Activated CD8-positive, alpha-beta T cell treated with anti-CD3 and anti-CD28 coated beads for 36 hours (primary cell): ENCODE data around the gene LDB2. TPM values are rescaled to one million over a fixed set of nuclear protein-coding genes. Genes with fewer than 3 reads are reported as not detected.
A peak's percentile ranks its signal among the peaks of the same experiment; 100 is the strongest.
"Not testable (repeated sequence)": the region's sequence is repeated elsewhere in the genome, so short reads cannot be mapped to it uniquely, and the experiment has no call there.

Experiments used
- ATAC-seq: fragments of 200-7000 bp; cut with Tn5 transposase; one replicate; pipeline ENCODE4 v1.10.0; 2021; ENCODE audit warnings: mild to moderate bottlenecking, moderate library complexity
- CTCF ChIA-PET: fragments of 350-600 bp; sonication (Branson Sonifier 250); formaldehyde crosslinking; loops from one replicate; lab custom pipeline; 2021; ENCODE audit warnings: antibody characterized with exemption; lab: Charles Lee
- POLR2A ChIA-PET: fragments of 350-600 bp; sonication (Branson Sonifier 250); formaldehyde crosslinking; loops from one replicate; lab custom pipeline; 2021; ENCODE audit warnings: antibody characterized with exemption; lab: Charles Lee
- DNase-seq: peaks from one replicate; pipeline ENCODE4 v3.0.0-alpha.2; 2020
- H3K27ac Mint-ChIP-seq: one replicate; pipeline ENCODE4 v1.8.0; 2021; ENCODE audit warnings: mild to moderate bottlenecking, mixed read lengths
- H3K27me3 Mint-ChIP-seq: one replicate; pipeline ENCODE4 v1.8.0; 2021; ENCODE audit warnings: mixed read lengths
- H3K36me3 Mint-ChIP-seq: one replicate; pipeline ENCODE4 v1.8.0; 2021; ENCODE audit warnings: low read depth, mixed read lengths
- H3K4me1 Mint-ChIP-seq: one replicate; pipeline ENCODE4 v1.8.0; 2021; ENCODE audit warnings: low read depth, mixed read lengths
- H3K4me3 Mint-ChIP-seq: one replicate; pipeline ENCODE4 v1.8.0; 2021; ENCODE audit warnings: mild to moderate bottlenecking, moderate library complexity, mixed read lengths
- H3K9me3 Mint-ChIP-seq: one replicate; pipeline ENCODE4 v1.8.0; 2021; ENCODE audit warnings: mixed read lengths
- CTCF ChIP-seq: fragments of 200-600 bp; IDR thresholded peaks from one replicate; pipeline ENCODE4 v1.8.0; 2022; ENCODE audit warnings: antibody characterized with exemption, mild to moderate bottlenecking
- intact Hi-C: fragments of 100-400 bp; cut with micrococcal nuclease; formaldehyde crosslinking; loops from one replicate; pipeline ENCODE4 v1.10.0; 2022
- total RNA-seq, 2 experiments: library from RNA; stranded (reverse); gene quantifications; one replicate each; pipeline ENCODE4 v1.2.3, GENCODE V29; 2021

LDB2 gene
- total RNA-seq, 2 experiments from 2014 or later, result not detected

- Mint-ChIP-seq H3K27ac (no peak overlapping the region), H3K27me3 (peaks cover 7% of the 10 kb centered on the region), H3K9me3 (no peaks in the 10 kb centered on the region), H3K4me3 (no peak overlapping the region), H3K4me1 (no peaks in the 10 kb centered on the region), H3K36me3 (no peaks in the 10 kb centered on the region)
- intact Hi-C loops, result no loop called here
- ChIA-PET POLR2A (no interaction called here), CTCF (interaction anchor here (3.4 kb wide), 1 partner anchor 15 kb away, joined by 14 read pairs; no protein-coding TSS in a partner anchor)
- no peak for TF ChIP-seq CTCF
- no peak for DNase-seq
- ATAC-seq, result no peak
Observed at GRCh38 chr4:16931339-16932305, 33.2 kb upstream of the LDB2 start.

- peaks cover 2% of the 10 kb centered on the region for H3K9me3 Mint-ChIP-seq
- no peak overlapping the region for H3K4me3 Mint-ChIP-seq
- ATAC-seq (no peak), DNase-seq (no peak)
- ChIA-PET CTCF (interaction anchor here (2.1 kb wide), 1 partner anchor 10 kb away, joined by 13 read pairs; no protein-coding TSS in a partner anchor), POLR2A (no interaction called here)
- no peak for TF ChIP-seq CTCF
- peaks cover 5% of the 10 kb centered on the region for H3K27me3 Mint-ChIP-seq
- H3K4me1 Mint-ChIP-seq, result no peaks in the 10 kb centered on the region
- no peak overlapping the region for H3K27ac Mint-ChIP-seq
- no peaks in the 10 kb centered on the region for H3K36me3 Mint-ChIP-seq
- intact Hi-C loops, result no loop called here
Observed at GRCh38 chr4:16926214-16926613, 27.8 kb upstream of the LDB2 start.

GRCh38 chr4:16918716-16919115, 20.3 kb upstream of the LDB2 start:
- POLR2A ChIA-PET, intact Hi-C loops, CTCF ChIA-PET, H3K27me3 Mint-ChIP-seq, H3K4me1 Mint-ChIP-seq, H3K4me3 Mint-ChIP-seq, H3K36me3 Mint-ChIP-seq, H3K9me3 Mint-ChIP-seq, H3K27ac Mint-ChIP-seq, DNase-seq, ATAC-seq: not testable (repeated sequence)

- Mint-ChIP-seq H3K27me3 (no peaks in the 10 kb centered on the region), H3K36me3 (no peaks in the 10 kb centered on the region), H3K9me3 (no peaks in the 10 kb centered on the region), H3K4me1 (peaks cover 3% of the 10 kb centered on the region), H3K27ac (no peak overlapping the region), H3K4me3 (no peak overlapping the region)
- ChIA-PET CTCF (interaction anchor here (0.6 to 2.3 kb wide), 45 partner anchors 9 to 626 kb away, joined by 3 to 20 read pairs (median 4); no protein-coding TSS in a partner anchor), POLR2A (interaction anchor here (0.5 to 0.7 kb wide), 2 partner anchors 65 to 100 kb away, joined by 3 read pairs; no protein-coding TSS in a partner anchor)
- peak; percentile 98 for ATAC-seq
- TF ChIP-seq CTCF, result peak; percentile 97
- peak; percentile 90 for DNase-seq
- intact Hi-C loops, result loop anchor here (2.0 kb wide), 1 partner anchor 122 kb away; no protein-coding TSS in a partner anchor
Observed at GRCh38 chr4:16916719-16917337, 18.4 kb upstream of the LDB2 start.

GRCh38 chr4:16916031-16916430, 17.6 kb upstream of the LDB2 start:
- ChIA-PET CTCF (interaction anchor here (0.6 to 2.3 kb wide), 39 partner anchors 10 to 625 kb away, joined by 3 to 20 read pairs (median 5); no protein-coding TSS in a partner anchor), POLR2A (no interaction called here)
- DNase-seq (no peak), ATAC-seq (no peak)
- Mint-ChIP-seq H3K4me1 (peaks cover 3% of the 10 kb centered on the region), H3K27me3 (no peaks in the 10 kb centered on the region), H3K9me3 (no peaks in the 10 kb centered on the region), H3K4me3 (no peak overlapping the region), H3K36me3 (no peaks in the 10 kb centered on the region), H3K27ac (no peak overlapping the region)
- no peak for TF ChIP-seq CTCF
- intact Hi-C loops, result loop anchor here (2.0 kb wide), 1 partner anchor 121 kb away; no protein-coding TSS in a partner anchor
